HUES6 (cell line): ENCODE measurements around the gene ARMC2.
"Not testable (repeated sequence)": the region's sequence is repeated elsewhere in the genome, so short reads cannot be mapped to it uniquely, and the experiment has no call there.

Experiments used
- H3K27ac ChIP-seq: 2 replicates; pipeline ENCODE4 v1.7.0; 2013; ENCODE audit warnings: low read depth, mild to moderate bottlenecking, low read length, inconsistent platforms
- H3K27me3 ChIP-seq: 2 replicates; pipeline ENCODE4 v1.6.1; 2013; ENCODE audit warnings: low read length; ENCODE audit not compliant: control insufficient read depth, insufficient read depth
- H3K36me3 ChIP-seq: 2 replicates; pipeline ENCODE4 v1.6.1; 2013; ENCODE audit warnings: low read length; ENCODE audit not compliant: control insufficient read depth, insufficient read depth
- H3K4me1 ChIP-seq: 2 replicates; pipeline ENCODE4 v1.6.1; 2013; ENCODE audit warnings: low read length; ENCODE audit not compliant: control insufficient read depth, insufficient read depth
- H3K4me3 ChIP-seq: 2 replicates; pipeline ENCODE4 v1.5.1; 2013; ENCODE audit warnings: low read depth, low read length
- H3K9ac ChIP-seq: one replicate; pipeline ENCODE4 v1.6.1; 2013; ENCODE audit warnings: mild to moderate bottlenecking, low read length
- H3K9me3 ChIP-seq: 2 replicates; pipeline ENCODE4 v1.6.1; 2013; ENCODE audit warnings: low read depth, low read length; ENCODE audit not compliant: control insufficient read depth, insufficient read depth

ARMC2 gene

GRCh38 chr6:108978638-108979037 is 130.4 kb downstream of the ARMC2 start:
- H3K27me3 ChIP-seq, H3K27ac ChIP-seq: not testable (repeated sequence)

GRCh38 chr6:108982154-108983113 is 134.2 kb downstream of the ARMC2 start:
- H3K27ac ChIP-seq, result no peak overlapping the region
- H3K27me3 ChIP-seq, result no peaks in the 10 kb centered on the region
- no peaks in the 10 kb centered on the region for H3K4me1 ChIP-seq
- H3K9ac ChIP-seq, result no peak overlapping the region
- H3K9me3 ChIP-seq, result 0 out of 2 replicates have a peak, but pooled peaks cover 3% of the 10 kb centered on the region
- no peak overlapping the region for H3K4me3 ChIP-seq
- H3K36me3 ChIP-seq, result peaks cover 8% of the 10 kb centered on the region

More at GRCh38 chr6:108978638-108979037, 130.4 kb downstream of the ARMC2 start:
- H3K36me3 ChIP-seq, H3K9ac ChIP-seq, H3K4me1 ChIP-seq, H3K4me3 ChIP-seq, H3K9me3 ChIP-seq: not testable (repeated sequence)

GRCh38 chr6:108983151-108983550 is 134.9 kb downstream of the ARMC2 start:
- H3K36me3 ChIP-seq, result peaks cover 15% of the 10 kb centered on the region
- H3K27me3 ChIP-seq, result no peaks in the 10 kb centered on the region
- H3K27ac ChIP-seq, result no peak overlapping the region
- H3K9me3 ChIP-seq, result 0 out of 2 replicates have a peak, but pooled peaks cover 3% of the 10 kb centered on the region
- no peaks in the 10 kb centered on the region for H3K4me1 ChIP-seq
- H3K9ac ChIP-seq, result no peak overlapping the region
- H3K4me3 ChIP-seq, result no peak overlapping the region

- Histone ChIP-seq H3K27me3 (no peaks in the 10 kb centered on the region), H3K9me3 (0 out of 2 replicates have a peak, but pooled peaks cover 3% of the 10 kb centered on the region), H3K36me3 (peaks cover 34% of the 10 kb centered on the region), H3K9ac (no peak overlapping the region), H3K4me3 (no peak overlapping the region), H3K4me1 (no peaks in the 10 kb centered on the region), H3K27ac (no peak overlapping the region)
These were observed 137.1 kb downstream of the ARMC2 start for GRCh38 chr6:108985301-108985700.

- Histone ChIP-seq H3K4me3 (no peak overlapping the region), H3K27ac (no peak overlapping the region), H3K27me3 (no peaks in the 10 kb centered on the region), H3K36me3 (peaks cover 51% of the 10 kb centered on the region), H3K9ac (no peak overlapping the region), H3K4me1 (no peaks in the 10 kb centered on the region), H3K9me3 (0 out of 2 replicates have a peak, but pooled peaks cover 3% of the 10 kb centered on the region)
These were observed 138.9 kb downstream of the ARMC2 start for GRCh38 chr6:108987156-108987555.

- H3K27ac ChIP-seq, result no peak overlapping the region
- H3K27me3 ChIP-seq, result no peaks in the 10 kb centered on the region
- no peak overlapping the region for H3K4me3 ChIP-seq
- no peaks in the 10 kb centered on the region for H3K9me3 ChIP-seq
- no peak overlapping the region for H3K9ac ChIP-seq
- no peaks in the 10 kb centered on the region for H3K4me1 ChIP-seq
- peaks cover 63% of the 10 kb centered on the region for H3K36me3 ChIP-seq
These were observed 140.1 kb downstream of the ARMC2 start for GRCh38 chr6:108988296-108988695.

GRCh38 chr6:108988765-108989164 is 140.5 kb downstream of the ARMC2 start:
- H3K4me1 ChIP-seq, result no peaks in the 10 kb centered on the region
- no peak overlapping the region for H3K9ac ChIP-seq
- no peaks in the 10 kb centered on the region for H3K9me3 ChIP-seq
- no peak overlapping the region for H3K4me3 ChIP-seq
- H3K36me3 ChIP-seq, result peaks cover 67% of the 10 kb centered on the region
- H3K27me3 ChIP-seq, result no peaks in the 10 kb centered on the region
- H3K27ac ChIP-seq, result no peak overlapping the region

- Histone ChIP-seq H3K4me3 (no peak overlapping the region), H3K27ac (no peak overlapping the region), H3K9me3 (no peaks in the 10 kb centered on the region), H3K27me3 (no peaks in the 10 kb centered on the region), H3K4me1 (no peaks in the 10 kb centered on the region), H3K9ac (no peak overlapping the region), H3K36me3 (peaks cover 73% of the 10 kb centered on the region)
These were observed 141.5 kb downstream of the ARMC2 start for GRCh38 chr6:108989700-108990099.

GRCh38 chr6:108993876-108994275 is 145.7 kb downstream of the ARMC2 start:
- Histone ChIP-seq H3K4me3 (no peak overlapping the region), H3K4me1 (no peaks in the 10 kb centered on the region), H3K9me3 (no peaks in the 10 kb centered on the region), H3K27me3 (no peaks in the 10 kb centered on the region), H3K9ac (no peak overlapping the region), H3K36me3 (peaks cover 76% of the 10 kb centered on the region), H3K27ac (no peak overlapping the region)

GRCh38 chr6:108995296-108995695 is 147.1 kb downstream of the ARMC2 start:
- Histone ChIP-seq H3K9ac (no peak overlapping the region), H3K36me3 (peaks cover 77% of the 10 kb centered on the region), H3K9me3 (no peaks in the 10 kb centered on the region), H3K4me3 (no peak overlapping the region), H3K27me3 (no peaks in the 10 kb centered on the region), H3K27ac (no peak overlapping the region), H3K4me1 (no peaks in the 10 kb centered on the region)

GRCh38 chr6:108996208-108996607 is 148.0 kb downstream of the ARMC2 start:
- Histone ChIP-seq H3K9me3 (no peaks in the 10 kb centered on the region), H3K4me3 (no peak overlapping the region), H3K4me1 (no peaks in the 10 kb centered on the region), H3K27ac (no peak overlapping the region), H3K27me3 (no peaks in the 10 kb centered on the region), H3K36me3 (peaks cover 76% of the 10 kb centered on the region), H3K9ac (no peak overlapping the region)
